Measurements from ENCODE around the gene ANKS6. TPM values are rescaled to one million over a fixed set of nuclear protein-coding genes. Genes with fewer than 3 reads are reported as not detected.
"Not testable (repeated sequence)": the region's sequence is repeated elsewhere in the genome, so short reads cannot be mapped to it uniquely, and the experiment has no call there.

The ANKS6 gene
- total RNA-seq, 1 experiment from 2014 or later, result 43.7 TPM

DNA sequence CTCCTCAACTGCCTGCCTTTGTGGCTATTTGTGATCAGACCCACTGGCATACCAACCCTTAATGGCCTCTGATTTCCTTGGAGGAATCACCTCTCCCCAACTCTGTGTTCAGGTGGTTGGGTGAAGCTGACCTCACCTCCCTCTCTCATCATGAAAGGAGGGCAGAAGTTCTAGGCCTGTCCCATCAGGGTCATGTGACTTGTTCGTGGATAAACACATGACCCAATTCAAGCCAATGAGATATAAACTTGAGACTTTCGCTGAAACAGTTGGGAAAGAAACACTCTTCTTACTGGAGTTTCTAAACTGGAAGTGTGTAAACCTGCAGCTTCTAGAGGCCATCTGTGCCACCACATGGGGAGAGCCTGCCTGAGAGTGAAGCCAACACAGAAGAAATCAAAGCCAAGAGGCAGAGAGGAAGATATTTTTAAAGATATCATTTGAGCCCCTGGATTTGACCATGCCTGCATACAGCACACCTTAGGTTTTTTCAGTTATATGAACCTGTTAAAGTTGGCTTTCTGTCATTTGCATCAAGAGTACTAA lies 93.4 kb downstream of the ANKS6 start:
- DNase-seq (ENCODE audit: low spot score), result no peak

DNA sequence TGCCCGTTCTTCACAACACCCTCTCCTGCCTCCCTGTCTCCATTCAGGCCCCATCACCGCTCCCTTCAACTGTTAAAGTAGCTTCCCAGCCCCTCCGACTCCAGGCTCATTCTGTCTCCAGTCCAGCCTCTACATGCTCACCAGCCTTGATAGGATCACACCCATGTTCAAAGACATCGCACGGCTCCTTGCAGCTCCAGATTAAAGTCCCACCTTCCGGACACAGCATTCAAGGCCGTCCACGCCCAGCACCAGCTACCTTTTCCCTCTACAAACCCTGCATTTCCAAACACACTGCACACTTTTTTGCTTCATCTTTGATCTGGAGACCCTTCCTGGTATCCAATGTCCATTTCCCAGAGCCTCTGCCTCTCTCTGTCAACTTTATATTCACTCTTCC lies 94.0 kb downstream of the ANKS6 start:
- no peak for DNase-seq (ENCODE audit: low spot score)

GRCh38 chr9:98701576-98701975 lies 94.8 kb downstream of the ANKS6 start:
- peak; percentile 15 for DNase-seq (ENCODE audit: low spot score)

GRCh38 chr9:98700801-98701200 lies 95.6 kb downstream of the ANKS6 start:
- no peak for DNase-seq (ENCODE audit: low spot score)

DNA sequence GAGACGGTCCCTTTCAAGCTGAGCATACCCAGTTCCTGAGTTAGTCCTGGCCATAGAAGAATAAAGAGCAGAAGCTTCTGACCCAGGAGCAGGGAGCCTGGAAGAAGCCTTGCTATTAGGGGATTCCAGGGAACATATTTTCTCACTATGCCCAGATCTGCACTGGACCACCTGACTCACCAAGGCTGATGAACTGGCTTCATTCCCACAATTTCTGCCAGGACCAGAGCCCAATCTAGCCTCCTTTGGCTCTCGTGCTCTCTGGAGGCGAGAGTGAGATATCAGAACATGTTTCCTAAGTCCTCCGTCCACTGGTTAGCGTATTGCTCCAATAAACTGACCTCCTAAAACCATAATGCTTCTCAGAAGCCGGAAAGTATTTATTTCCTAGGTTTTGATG lies 97.5 kb downstream of the ANKS6 start:
- no peak for DNase-seq (ENCODE audit: low spot score)

DNA sequence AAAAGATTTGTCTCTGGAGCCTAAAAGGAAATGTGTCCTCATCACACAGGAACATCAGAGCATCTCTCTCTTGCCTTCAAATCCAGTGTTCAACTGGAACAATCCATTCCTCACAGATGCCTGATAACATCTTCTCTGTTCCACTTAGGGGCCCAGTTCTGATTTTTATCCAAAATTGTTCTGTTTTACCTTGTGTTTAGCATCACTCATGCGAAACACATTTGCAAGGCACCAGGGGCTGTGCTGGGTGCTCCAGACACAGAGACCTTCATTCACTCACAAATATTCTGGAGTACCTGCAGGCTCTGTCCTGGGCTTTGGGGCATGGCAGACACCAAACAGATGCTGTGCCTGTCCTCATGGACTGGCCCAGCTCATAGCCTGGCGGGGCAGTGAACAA lies 101.4 kb downstream of the ANKS6 start:
- no peak for DNase-seq (ENCODE audit: low spot score)

DNA sequence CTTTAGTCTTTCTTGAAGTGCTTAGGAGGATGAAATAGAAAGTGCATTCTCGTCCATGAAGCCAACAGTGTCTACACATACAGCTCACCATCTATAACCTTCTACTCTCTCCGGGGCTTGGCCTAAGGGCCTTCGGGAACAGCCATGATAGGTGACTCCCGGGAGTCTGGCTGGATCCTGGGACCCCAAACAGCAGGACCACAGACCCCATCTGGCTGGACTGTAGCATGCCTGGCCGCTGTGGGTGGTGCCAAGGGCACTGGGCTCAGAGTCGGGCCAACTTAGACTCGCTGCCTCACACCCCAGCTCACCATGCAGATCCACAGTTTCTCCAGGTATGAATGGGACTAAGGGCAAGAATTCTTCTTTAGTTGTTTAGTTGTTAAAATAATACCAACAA lies 104.0 kb downstream of the ANKS6 start:
- DNase-seq (ENCODE audit: low spot score), result no peak

GRCh38 chr9:98691890-98692289 lies 104.5 kb downstream of the ANKS6 start:
- DNase-seq (ENCODE audit: low spot score), result no peak

- DNase-seq (ENCODE audit: low spot score), result no peak
These were observed 105.7 kb downstream of the ANKS6 start for GRCh38 chr9:98690686-98691085.

DNA sequence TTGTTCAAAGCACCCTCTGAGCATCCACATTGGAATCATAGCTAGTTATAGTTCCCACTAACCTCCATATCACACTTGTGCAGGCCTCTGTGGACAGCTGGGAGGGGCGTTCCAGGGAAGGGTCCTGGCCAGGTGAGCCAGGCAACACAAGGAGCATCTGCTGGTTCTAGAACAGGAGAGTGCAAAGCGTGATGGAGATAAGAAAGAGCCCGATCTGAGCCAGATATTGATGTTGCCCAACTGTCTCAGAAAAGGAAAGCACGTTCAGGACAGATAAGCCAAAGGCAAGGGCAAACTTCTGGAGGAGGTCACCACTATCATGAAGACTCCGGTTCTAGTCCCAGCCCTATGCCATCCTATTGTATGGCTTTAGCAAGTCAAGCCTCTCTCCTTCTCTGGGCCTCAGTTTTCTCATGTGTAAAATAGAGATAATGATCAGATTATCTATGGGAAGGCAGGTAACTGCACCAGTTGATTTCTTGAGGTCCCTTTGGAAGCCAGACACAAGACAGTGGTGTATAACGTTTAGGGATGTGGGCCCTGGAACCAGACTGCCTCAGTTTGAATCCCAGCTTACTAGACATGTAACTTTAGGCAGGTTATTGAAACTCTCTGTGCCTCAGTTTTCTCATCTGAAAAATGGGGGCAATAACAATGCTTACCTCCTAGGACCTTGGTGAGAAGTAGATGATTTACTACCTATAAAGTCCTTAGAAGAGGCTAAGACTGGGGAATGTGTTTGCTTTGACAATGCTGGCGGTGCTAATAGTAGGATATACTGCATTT lies 107.5 kb downstream of the ANKS6 start:
- DNase-seq (ENCODE audit: low spot score), result no peak

DNA sequence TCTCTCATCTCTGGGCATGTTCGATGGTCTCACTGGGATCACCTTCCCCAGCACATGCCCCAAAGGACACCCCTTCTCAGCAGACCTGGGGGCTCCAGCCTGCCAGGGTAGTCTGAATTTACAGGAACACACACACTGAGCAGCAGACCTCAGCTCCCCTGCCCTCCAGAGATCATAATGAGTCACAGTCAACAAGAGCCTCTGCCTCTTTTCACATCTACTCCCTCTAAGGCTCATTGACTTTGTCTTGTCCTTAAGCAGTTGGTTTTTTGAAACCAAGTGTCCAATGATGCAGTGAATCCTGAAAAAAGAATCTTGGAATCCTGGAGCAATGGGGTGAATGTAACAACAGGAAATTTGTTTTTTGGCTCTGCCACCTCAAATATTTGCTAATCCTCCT lies 108.4 kb downstream of the ANKS6 start:
- no peak for DNase-seq (ENCODE audit: low spot score)

DNA sequence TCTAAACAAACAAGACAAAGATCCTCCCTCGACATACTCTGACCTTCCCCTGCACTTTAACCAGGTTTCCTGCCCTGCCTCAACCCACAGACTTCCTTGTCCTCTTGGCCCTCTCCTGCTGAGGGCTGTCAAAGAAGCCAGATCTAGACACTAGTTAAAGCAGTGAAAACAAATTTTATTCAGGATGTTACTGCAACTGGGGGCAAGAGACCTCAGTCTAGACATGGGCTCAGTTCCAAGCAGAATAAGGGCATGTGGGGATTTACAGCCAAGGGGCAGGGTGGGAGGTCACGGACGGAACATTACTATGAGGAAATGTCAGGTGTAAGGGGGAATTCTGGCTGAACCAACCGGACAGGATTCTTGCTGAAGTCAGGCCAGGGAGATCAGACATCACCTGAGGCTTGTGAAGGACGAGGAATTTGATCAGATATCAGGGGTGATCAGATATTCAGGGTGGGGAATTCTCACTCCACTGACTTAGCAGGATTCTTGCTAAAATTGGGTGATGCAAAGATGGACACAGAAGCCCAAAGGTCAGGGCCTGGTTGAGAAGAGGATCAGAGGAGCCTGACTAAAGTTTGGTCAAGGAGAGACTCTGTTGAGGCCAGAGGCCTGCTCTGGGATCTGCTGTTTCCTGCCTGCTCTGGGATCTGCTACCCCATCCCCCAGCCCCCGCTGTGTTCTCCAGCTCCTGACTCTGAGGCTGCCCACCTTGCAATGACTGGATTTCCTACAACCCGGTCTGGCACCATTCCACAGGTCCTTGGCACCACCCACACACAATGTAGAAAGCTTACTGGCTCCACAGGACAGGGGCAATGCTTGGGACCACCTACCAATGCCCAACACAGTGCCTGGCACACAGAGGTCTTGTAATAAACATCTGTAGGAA lies 109.1 kb downstream of the ANKS6 start:
- DNase-seq (ENCODE audit: low spot score), result peak; percentile 24

GRCh38 chr9:98684816-98685215 lies 111.5 kb downstream of the ANKS6 start:
- not testable (repeated sequence) for DNase-seq (ENCODE audit: low spot score)

Other genes with a start within 250 kb of the ANKS6 start
- gene GABBR2, start 87.6 kb downstream of the ANKS6 start, total RNA-seq (2014; rRNA removed; shearing (Covaris generic)), result not detected in 2 replicates
- gene GALNT12, start 11.1 kb upstream of the ANKS6 start, total RNA-seq (2014; rRNA removed; shearing (Covaris generic)), result 39.1 and 53.2 TPM in 2 replicates
- gene COL15A1, start 147.4 kb upstream of the ANKS6 start, total RNA-seq (2014; rRNA removed; shearing (Covaris generic)), result not detected in 2 replicates

Measured in HT-29 (cell line).